ENCODE data around the gene CD59. TPM values are rescaled to one million over a fixed set of nuclear protein-coding genes. Genes with fewer than 3 reads are reported as not detected.

CD59 gene
- polyA plus RNA-seq, 2 of the 4 experiments (the other 2 are of a cell fraction) = 335 to 375 TPM

- peak overlapping the region; percentile 6; the same call in 1 of the 3 replicates for H3K4me3 ChIP-seq
- WGBS (ENCODE audit: missing lambda C conversion rate) = under 1% methylated on average over 8 of the region's 8 CpGs
- DNase-seq (ENCODE audit: low read depth in 1 of 2, low spot score in 1 of 2) = peak; percentile 82 to 94
- peak overlapping the region; percentile 72 for H3K4me2 ChIP-seq
- peaks cover 5% of the 10 kb centered on the region; the same call in 1 of the 3 replicates for H3K9me3 ChIP-seq
- peak overlapping the region; percentile 94 to 96 for H3K27ac ChIP-seq
- H3K4me1 ChIP-seq = peaks cover 69% of the 10 kb centered on the region
- ATAC-seq = peak; percentile 70 to 86
- ChIA-PET CTCF (interaction anchor here (0.7 to 12.6 kb wide), 14 partner anchors 10 to 524 kb away, joined by 3 to 216 read pairs (median 10); partner anchors contain the start of gene C11orf91), POLR2A (interaction anchor here (2.6 to 4.6 kb wide), 4 partner anchors 11 to 529 kb away, joined by 10 to 74 read pairs (median 30); partner anchors contain the start of genes C11orf91, CD59 and CSTF3)
- peak; percentile 97 for FAIRE-seq
- TF ChIP-seq POLR2AphosphoS2 (conservative IDR thresholded peaks at IDR 0.05; ENCODE audit: low read length) = no peak
- no peak for TF ChIP-seq HES2 (IDR thresholded peaks at IDR 0.05)
- TF ChIP-seq ZSCAN20 (CRISPR knock-in tag; IDR thresholded peaks at IDR 0.05) = 0 out of 2 replicates have a peak, but pooled peaks have one; percentile 17
- no peak for TF ChIP-seq NPAS2 (CRISPR knock-in tag; IDR thresholded peaks at IDR 0.05; ENCODE audit: borderline replicate concordance)
- TF ChIP-seq ZC3H11A (IDR thresholded peaks at IDR 0.05) = no peak
- no peak for TF ChIP-seq ZFP36 (IDR thresholded peaks at IDR 0.05; ENCODE audit: borderline replicate concordance, partially characterized antibody)
- peak; percentile 88 for TF ChIP-seq BCL3 (IDR thresholded peaks at IDR 0.05)
- no peak for TF ChIP-seq KDM1A (IDR thresholded peaks at IDR 0.05; ENCODE audit: low read depth)
- TF ChIP-seq FOSB (CRISPR knock-in tag; IDR thresholded peaks at IDR 0.05) = no peak
- TF ChIP-seq KDM5A (IDR thresholded peaks at IDR 0.05) = no peak
- no peak for TF ChIP-seq NR3C1 (IDR thresholded peaks at IDR 0.05)
- no peak for TF ChIP-seq SMC3 (IDR thresholded peaks at IDR 0.05)
- TF ChIP-seq CBX8 (IDR thresholded peaks at IDR 0.05) = no peak
- TF ChIP-seq CEBPB (IDR thresholded peaks at IDR 0.05) = peak in 1 of 2 experiments; percentile 66; a peak in 2 of 4 replicates
- TF ChIP-seq RNF2 (IDR thresholded peaks at IDR 0.05; ENCODE audit: borderline replicate concordance, low read depth) = no peak
- TF ChIP-seq GATA3 (IDR thresholded peaks at IDR 0.05; ENCODE audit: borderline replicate concordance) = peak; percentile 96
- peak; percentile 84 for TF ChIP-seq MAX (IDR thresholded peaks at IDR 0.05)
- no peak for TF ChIP-seq MYC (IDR thresholded peaks at IDR 0.05; ENCODE audit: borderline replicate concordance, low read length)
- no peak for TF ChIP-seq CHD4 (IDR thresholded peaks at IDR 0.05; ENCODE audit: borderline replicate concordance)
- TF ChIP-seq ESRRA (IDR thresholded peaks at IDR 0.05; ENCODE audit: borderline replicate concordance, low read length) = no peak
- peak; percentile 20; the same call in 1 of the 2 replicates for TF ChIP-seq FOXS1 (CRISPR knock-in tag; IDR thresholded peaks at IDR 0.05)
- TF ChIP-seq USF2 (IDR thresholded peaks at IDR 0.05) = peak; percentile 68; the same call in 1 of the 2 replicates
- TF ChIP-seq RARB (CRISPR knock-in tag; IDR thresholded peaks at IDR 0.05) = no peak
- TF ChIP-seq PBX3 (IDR thresholded peaks at IDR 0.05) = peak; percentile 75; the same call in 1 of the 2 replicates
- no peak; a peak in 1 of 5 replicates for TF ChIP-seq RAD21 (conservative IDR thresholded peaks at IDR 0.05 in 1 of 2, IDR thresholded peaks at IDR 0.05 in 1 of 2)
- no peak for TF ChIP-seq RFX5 (IDR thresholded peaks at IDR 0.05)
- no peak for TF ChIP-seq MAZ (IDR thresholded peaks at IDR 0.05; ENCODE audit: borderline replicate concordance, low read depth, low read length)
- no peak for TF ChIP-seq BHLHE40 (IDR thresholded peaks at IDR 0.05; ENCODE audit: low read depth, low read length)
- TF ChIP-seq TP53 (CRISPR knock-in tag; IDR thresholded peaks at IDR 0.05) = no peak
- peak; percentile 97 for TF ChIP-seq FOSL2 (IDR thresholded peaks at IDR 0.05)
- TF ChIP-seq FOSL2 (CRISPR knock-in tag; IDR thresholded peaks at IDR 0.05) = peak; percentile 97
- TF ChIP-seq HOXB5 (CRISPR knock-in tag; IDR thresholded peaks at IDR 0.05) = peak; percentile 65; the same call in 1 of the 2 replicates
- no peak for TF ChIP-seq TFCP2L1 (CRISPR knock-in tag; IDR thresholded peaks at IDR 0.05)
- no peak for TF ChIP-seq PHF8 (IDR thresholded peaks at IDR 0.05; ENCODE audit: borderline replicate concordance, low read depth)
- no peak for TF ChIP-seq ELK1 (IDR thresholded peaks at IDR 0.05; ENCODE audit: low read depth, low read length)
- no peak for TF ChIP-seq SREBF2 (IDR thresholded peaks at IDR 0.05)
- TF ChIP-seq EP300 (IDR thresholded peaks at IDR 0.05) = peak; percentile 79 to 90; a peak in 4 of 5 replicates
- no peak for TF ChIP-seq EHMT2 (IDR thresholded peaks at IDR 0.05; ENCODE audit: low read depth)
Observed at GRCh38 chr11:33690290-33691065, 45.7 kb downstream of the CD59 start.

Measured in A549 (cell line).